GM12878 (cell line): Measurements from ENCODE around the gene DCAF4.

Source experiments
- EP300 ChIP-seq, 2 experiments: fragments of 150-350 bp in 1 of 2; IDR thresholded peaks; 2 replicates each; pipeline ENCODE4 v1.6.1; 2011 to 2012; ENCODE audit warnings: low read depth in 2 of 2, low read length in 2 of 2, borderline replicate concordance in 1 of 2, improper control_type of control experiment in 1 of 2, inconsistent platforms in 1 of 2; ENCODE audit not compliant: control insufficient read depth in 1 of 2
- HDAC2 ChIP-seq: fragments of 200-600 bp; sonication (generic); IDR thresholded peaks from 2 replicates; pipeline ENCODE4 v1.6.1; 2017
- MXI1 ChIP-seq: fragments of 150-350 bp; IDR thresholded peaks from 2 replicates; pipeline ENCODE4 v1.6.1; 2011; ENCODE audit warnings: low read depth, mild to moderate bottlenecking, inconsistent platforms, low read length, improper control_type of control experiment
- POLR2A ChIP-seq: IDR thresholded peaks from 2 replicates; pipeline ENCODE4 v1.6.1; 2011; ENCODE audit warnings: low read depth, mild to moderate bottlenecking, low read length
- POLR2AphosphoS5 ChIP-seq: IDR thresholded peaks from 2 replicates; pipeline ENCODE4 v1.6.1; 2011; ENCODE audit warnings: mild to moderate bottlenecking, low read length, inconsistent platforms
- SUZ12 ChIP-seq: fragments of 200-600 bp; sonication (generic); IDR thresholded peaks from one replicate; pipeline ENCODE4 v1.6.1; 2018; ENCODE audit warnings: antibody characterized with exemption, mild to moderate bottlenecking; ENCODE audit not compliant: unreplicated experiment
- TF ChIP-seq, protein P1 (sequence below), 3 experiments: IDR thresholded peaks in 2 of 3; conservative IDR thresholded peaks in 1 of 3; 2 replicates each; pipeline ENCODE4 v1.5.1; 2011; ENCODE audit warnings: low read depth in 3 of 3, low read length in 3 of 3, mild to moderate bottlenecking in 3 of 3, control low read depth in 2 of 3, moderate library complexity in 2 of 3, inconsistent platforms in 1 of 3, mixed read lengths in 1 of 3; ENCODE audit not compliant: control insufficient read depth in 2 of 3, insufficient read depth in 1 of 3; ENCODE audit errors: extremely low read depth in 1 of 3
- TF ChIP-seq, protein P2 (sequence below): fragments of 450-650 bp; IDR thresholded peaks from 2 replicates; pipeline ENCODE4 v1.6.1; 2016; ENCODE audit warnings: mild to moderate bottlenecking
- TF ChIP-seq, protein P3 (sequence below): IDR thresholded peaks from 2 replicates; pipeline ENCODE4 v1.6.1; 2012; ENCODE audit warnings: low read depth, low read length, improper control_type of control experiment
- TF ChIP-seq, protein P4 (sequence below): fragments of 150-350 bp; IDR thresholded peaks from 2 replicates; pipeline ENCODE4 v1.6.1; 2016; ENCODE audit warnings: low read depth, low read length
- TF ChIP-seq, protein P5 (sequence below): fragments of 450-650 bp; conservative IDR thresholded peaks from 2 replicates; pipeline ENCODE4 v1.6.1; 2017; ENCODE audit warnings: mild to moderate bottlenecking, moderate library complexity
- TF ChIP-seq, protein P6 (sequence below): fragments of 450-650 bp; IDR thresholded peaks from 2 replicates; pipeline ENCODE4 v1.6.1; 2018; ENCODE audit warnings: borderline replicate concordance, mild to moderate bottlenecking; ENCODE audit not compliant: partially characterized antibody
- TF ChIP-seq, protein P7 (sequence below): IDR thresholded peaks from 2 replicates; pipeline ENCODE4 v1.6.1; 2011; ENCODE audit warnings: low read depth, low read length, improper control_type of control experiment, borderline replicate concordance

DNA sequence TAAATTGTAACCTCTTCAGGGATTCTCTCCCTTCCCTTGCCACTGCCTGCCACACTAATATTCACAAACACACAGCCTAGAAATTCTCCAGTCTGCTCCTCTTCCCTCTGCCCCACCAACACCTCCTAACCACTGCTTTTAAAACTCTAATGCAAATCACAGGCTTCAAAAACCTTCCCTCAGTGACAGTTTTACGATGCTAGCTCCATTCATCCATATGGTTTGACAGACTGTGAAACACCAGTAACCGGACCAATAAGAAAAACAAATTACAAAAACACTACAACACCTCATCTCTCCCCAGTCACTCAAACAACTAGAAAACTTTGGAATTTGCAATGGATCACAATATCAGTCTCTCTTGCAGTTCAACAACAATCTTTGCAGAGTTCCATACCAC, 38.1 kb upstream of the DCAF4 start:
- TF ChIP-seq, protein P1, sequence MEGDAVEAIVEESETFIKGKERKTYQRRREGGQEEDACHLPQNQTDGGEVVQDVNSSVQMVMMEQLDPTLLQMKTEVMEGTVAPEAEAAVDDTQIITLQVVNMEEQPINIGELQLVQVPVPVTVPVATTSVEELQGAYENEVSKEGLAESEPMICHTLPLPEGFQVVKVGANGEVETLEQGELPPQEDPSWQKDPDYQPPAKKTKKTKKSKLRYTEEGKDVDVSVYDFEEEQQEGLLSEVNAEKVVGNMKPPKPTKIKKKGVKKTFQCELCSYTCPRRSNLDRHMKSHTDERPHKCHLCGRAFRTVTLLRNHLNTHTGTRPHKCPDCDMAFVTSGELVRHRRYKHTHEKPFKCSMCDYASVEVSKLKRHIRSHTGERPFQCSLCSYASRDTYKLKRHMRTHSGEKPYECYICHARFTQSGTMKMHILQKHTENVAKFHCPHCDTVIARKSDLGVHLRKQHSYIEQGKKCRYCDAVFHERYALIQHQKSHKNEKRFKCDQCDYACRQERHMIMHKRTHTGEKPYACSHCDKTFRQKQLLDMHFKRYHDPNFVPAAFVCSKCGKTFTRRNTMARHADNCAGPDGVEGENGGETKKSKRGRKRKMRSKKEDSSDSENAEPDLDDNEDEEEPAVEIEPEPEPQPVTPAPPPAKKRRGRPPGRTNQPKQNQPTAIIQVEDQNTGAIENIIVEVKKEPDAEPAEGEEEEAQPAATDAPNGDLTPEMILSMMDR (IDR thresholded peaks at IDR 0.05 in 2 of 3, conservative IDR thresholded peaks at IDR 0.05 in 1 of 3; ENCODE audit: control insufficient read depth in 2 of 3, extremely low read depth in 1 of 3, insufficient read depth in 1 of 3, low read depth in 3 of 3, low read length in 3 of 3): no peak
- TF ChIP-seq, protein P2, sequence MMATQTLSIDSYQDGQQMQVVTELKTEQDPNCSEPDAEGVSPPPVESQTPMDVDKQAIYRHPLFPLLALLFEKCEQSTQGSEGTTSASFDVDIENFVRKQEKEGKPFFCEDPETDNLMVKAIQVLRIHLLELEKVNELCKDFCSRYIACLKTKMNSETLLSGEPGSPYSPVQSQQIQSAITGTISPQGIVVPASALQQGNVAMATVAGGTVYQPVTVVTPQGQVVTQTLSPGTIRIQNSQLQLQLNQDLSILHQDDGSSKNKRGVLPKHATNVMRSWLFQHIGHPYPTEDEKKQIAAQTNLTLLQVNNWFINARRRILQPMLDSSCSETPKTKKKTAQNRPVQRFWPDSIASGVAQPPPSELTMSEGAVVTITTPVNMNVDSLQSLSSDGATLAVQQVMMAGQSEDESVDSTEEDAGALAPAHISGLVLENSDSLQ: peak; percentile 16; the same call in 1 of the 2 replicates
- TF ChIP-seq, protein P3, sequence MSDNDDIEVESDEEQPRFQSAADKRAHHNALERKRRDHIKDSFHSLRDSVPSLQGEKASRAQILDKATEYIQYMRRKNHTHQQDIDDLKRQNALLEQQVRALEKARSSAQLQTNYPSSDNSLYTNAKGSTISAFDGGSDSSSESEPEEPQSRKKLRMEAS: no peak
- TF ChIP-seq HDAC2 (no peak), POLR2A (no peak), POLR2AphosphoS5 (no peak), SUZ12 (no peak), MXI1 (no peak), EP300 (IDR thresholded peaks at IDR 0.05; ENCODE audit: borderline replicate concordance in 1 of 2, control insufficient read depth in 1 of 2, low read depth in 2 of 2, low read length in 2 of 2) (no peak)
- TF ChIP-seq, protein P4, sequence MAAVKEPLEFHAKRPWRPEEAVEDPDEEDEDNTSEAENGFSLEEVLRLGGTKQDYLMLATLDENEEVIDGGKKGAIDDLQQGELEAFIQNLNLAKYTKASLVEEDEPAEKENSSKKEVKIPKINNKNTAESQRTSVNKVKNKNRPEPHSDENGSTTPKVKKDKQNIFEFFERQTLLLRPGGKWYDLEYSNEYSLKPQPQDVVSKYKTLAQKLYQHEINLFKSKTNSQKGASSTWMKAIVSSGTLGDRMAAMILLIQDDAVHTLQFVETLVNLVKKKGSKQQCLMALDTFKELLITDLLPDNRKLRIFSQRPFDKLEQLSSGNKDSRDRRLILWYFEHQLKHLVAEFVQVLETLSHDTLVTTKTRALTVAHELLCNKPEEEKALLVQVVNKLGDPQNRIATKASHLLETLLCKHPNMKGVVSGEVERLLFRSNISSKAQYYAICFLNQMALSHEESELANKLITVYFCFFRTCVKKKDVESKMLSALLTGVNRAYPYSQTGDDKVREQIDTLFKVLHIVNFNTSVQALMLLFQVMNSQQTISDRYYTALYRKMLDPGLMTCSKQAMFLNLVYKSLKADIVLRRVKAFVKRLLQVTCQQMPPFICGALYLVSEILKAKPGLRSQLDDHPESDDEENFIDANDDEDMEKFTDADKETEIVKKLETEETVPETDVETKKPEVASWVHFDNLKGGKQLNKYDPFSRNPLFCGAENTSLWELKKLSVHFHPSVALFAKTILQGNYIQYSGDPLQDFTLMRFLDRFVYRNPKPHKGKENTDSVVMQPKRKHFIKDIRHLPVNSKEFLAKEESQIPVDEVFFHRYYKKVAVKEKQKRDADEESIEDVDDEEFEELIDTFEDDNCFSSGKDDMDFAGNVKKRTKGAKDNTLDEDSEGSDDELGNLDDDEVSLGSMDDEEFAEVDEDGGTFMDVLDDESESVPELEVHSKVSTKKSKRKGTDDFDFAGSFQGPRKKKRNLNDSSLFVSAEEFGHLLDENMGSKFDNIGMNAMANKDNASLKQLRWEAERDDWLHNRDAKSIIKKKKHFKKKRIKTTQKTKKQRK: no peak
- TF ChIP-seq, protein P5, sequence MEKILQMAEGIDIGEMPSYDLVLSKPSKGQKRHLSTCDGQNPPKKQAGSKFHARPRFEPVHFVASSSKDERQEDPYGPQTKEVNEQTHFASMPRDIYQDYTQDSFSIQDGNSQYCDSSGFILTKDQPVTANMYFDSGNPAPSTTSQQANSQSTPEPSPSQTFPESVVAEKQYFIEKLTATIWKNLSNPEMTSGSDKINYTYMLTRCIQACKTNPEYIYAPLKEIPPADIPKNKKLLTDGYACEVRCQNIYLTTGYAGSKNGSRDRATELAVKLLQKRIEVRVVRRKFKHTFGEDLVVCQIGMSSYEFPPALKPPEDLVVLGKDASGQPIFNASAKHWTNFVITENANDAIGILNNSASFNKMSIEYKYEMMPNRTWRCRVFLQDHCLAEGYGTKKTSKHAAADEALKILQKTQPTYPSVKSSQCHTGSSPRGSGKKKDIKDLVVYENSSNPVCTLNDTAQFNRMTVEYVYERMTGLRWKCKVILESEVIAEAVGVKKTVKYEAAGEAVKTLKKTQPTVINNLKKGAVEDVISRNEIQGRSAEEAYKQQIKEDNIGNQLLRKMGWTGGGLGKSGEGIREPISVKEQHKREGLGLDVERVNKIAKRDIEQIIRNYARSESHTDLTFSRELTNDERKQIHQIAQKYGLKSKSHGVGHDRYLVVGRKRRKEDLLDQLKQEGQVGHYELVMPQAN: no peak
- TF ChIP-seq, protein P6, sequence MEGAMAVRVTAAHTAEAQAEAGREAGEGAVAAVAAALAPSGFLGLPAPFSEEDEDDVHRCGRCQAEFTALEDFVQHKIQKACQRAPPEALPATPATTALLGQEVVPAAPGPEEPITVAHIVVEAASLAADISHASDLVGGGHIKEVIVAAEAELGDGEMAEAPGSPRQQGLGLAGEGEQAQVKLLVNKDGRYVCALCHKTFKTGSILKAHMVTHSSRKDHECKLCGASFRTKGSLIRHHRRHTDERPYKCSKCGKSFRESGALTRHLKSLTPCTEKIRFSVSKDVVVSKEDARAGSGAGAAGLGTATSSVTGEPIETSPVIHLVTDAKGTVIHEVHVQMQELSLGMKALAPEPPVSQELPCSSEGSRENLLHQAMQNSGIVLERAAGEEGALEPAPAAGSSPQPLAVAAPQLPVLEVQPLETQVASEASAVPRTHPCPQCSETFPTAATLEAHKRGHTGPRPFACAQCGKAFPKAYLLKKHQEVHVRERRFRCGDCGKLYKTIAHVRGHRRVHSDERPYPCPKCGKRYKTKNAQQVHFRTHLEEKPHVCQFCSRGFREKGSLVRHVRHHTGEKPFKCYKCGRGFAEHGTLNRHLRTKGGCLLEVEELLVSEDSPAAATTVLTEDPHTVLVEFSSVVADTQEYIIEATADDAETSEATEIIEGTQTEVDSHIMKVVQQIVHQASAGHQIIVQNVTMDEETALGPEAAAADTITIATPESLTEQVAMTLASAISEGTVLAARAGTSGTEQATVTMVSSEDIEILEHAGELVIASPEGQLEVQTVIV: no peak
- TF ChIP-seq, protein P7, sequence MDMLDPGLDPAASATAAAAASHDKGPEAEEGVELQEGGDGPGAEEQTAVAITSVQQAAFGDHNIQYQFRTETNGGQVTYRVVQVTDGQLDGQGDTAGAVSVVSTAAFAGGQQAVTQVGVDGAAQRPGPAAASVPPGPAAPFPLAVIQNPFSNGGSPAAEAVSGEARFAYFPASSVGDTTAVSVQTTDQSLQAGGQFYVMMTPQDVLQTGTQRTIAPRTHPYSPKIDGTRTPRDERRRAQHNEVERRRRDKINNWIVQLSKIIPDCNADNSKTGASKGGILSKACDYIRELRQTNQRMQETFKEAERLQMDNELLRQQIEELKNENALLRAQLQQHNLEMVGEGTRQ: no peak
